GM19463 (cell line): ENCODE measurements around the gene PROSER2.
A peak's percentile ranks its signal among the peaks of the same experiment; 100 is the strongest.
"Not testable (repeated sequence)": the region's sequence is repeated elsewhere in the genome, so short reads cannot be mapped to it uniquely, and the experiment has no call there.

Experiments used
- ATAC-seq: cut with Tn5 transposase; IDR thresholded peaks from one replicate; pipeline ENCODE4 v1.9.1; 2021; ENCODE audit warnings: mild to moderate bottlenecking, moderate library complexity; ENCODE audit not compliant: unreplicated experiment

Gene PROSER2

DNA sequence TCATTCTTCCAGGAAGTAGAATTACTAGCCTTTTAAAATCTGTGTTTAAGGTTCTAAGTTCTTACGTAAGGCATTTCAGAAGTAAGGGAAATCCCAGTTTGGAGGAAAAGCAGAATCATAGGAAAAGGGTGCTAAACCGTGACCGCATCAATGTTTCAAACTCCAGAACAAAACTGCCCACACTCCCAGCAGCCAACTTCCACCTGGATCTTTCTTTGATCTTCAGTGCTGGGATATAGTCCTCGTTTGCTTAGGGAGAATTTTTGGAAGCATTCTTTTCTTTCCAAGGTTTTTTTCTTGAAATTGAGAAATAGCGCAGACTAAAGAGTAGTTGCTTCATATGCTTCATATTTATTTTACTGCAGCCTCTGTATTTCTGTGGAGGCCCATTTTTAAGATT is 8.9 kb downstream of the PROSER2 start:
- no peak for ATAC-seq

DNA sequence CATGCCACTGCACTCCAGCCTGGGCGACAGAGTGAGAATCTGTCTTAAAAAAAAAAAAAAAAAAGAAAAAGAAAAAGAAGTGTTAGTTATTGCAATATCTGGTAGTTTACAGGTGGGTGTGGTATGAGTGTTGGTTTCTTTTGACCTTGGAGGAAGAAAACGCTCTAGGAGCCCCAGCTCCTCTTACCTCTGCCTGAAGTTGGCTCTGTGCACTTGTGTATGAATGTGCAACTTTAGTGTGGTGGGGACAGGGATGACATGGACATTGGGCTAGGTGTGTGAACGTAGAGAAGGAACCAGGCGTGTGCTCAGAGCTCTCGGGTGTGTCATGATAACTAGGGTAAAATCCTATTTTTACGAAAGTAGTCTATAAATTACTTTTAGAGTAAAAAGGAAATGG is 11.9 kb downstream of the PROSER2 start:
- no peak for ATAC-seq

DNA sequence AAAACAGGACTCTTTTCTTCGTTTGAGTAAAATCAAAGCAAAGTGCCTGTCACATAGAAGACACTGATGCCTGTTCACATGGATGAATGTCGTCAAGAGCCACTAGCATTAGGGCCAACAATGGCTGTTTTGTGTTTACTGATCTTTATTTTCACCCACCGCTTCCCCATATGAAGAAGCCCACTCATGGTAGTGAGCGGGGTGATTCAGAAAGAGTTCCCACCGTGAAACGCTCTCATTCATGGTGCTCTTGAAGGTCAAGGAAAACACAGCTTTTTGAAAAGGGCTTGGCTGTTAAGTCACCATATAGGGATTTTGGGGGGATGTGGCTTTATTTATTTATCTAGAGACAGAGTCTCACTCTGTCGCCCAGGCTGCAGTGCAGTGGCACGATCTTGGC is 12.5 kb downstream of the PROSER2 start:
- ATAC-seq, result no peak

DNA sequence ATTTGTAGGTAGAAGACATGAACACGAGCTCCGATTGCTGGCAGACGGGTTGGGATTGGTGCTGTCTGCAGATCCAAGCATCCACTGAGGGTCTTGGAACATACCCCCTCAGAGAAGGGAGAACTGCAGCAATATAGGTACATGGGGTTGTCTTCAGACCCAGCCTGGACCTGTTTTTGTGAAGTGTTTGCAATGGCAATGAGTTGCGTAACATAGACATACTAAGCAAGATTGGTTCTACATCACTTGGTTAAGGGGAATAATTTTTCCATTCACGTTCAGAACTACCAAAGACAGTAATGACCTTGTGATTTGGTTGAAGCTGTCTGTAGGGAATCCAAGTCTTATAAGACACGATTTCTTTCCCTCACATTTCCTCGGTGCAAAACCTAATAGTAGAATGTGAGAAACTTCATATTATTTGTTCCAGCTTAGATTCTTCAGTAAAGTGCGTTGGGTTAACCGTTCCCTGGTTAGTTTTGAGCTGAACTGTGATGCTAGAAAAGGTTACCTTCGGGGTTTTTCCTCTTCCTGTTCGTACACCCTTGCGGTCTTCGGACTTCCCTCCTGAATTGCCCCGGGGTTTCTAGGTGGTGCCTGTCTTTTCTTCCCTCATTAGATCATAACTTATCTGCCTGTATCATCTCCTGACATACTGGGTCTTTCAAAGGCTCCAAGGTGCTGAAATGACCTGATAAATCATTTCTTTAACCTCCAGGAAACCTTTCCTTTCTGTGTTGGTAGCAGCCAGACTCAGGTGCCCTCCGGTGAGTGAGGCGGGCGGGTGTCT is 14.4 kb downstream of the PROSER2 start:
- ATAC-seq, result no peak

DNA sequence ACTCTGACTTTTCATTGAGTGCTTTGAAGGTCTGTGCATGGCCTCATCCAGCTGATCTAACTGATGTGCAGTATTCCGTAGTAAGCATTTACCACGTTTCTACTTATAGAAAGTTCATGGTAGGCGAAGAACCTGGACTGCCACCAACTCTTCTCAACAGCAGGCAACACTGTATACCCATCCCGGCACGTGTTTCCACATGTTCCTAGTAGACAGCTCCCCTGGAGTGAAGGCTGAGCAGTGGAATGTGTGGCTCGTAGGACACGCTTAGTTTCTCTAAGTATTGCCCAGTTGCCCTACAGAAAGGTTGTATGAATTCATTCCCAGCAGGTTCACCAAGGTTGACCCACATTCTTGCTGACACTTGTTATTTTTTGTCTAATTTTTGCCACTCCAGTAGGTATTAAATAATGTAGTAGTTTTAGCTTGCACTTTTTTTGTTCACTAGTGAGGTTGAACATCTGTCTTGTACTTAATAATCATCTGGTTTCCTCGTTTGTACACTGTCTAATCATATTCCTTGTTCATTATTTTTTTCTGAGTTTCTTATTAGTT is 15.2 kb downstream of the PROSER2 start:
- ATAC-seq, result no peak

DNA sequence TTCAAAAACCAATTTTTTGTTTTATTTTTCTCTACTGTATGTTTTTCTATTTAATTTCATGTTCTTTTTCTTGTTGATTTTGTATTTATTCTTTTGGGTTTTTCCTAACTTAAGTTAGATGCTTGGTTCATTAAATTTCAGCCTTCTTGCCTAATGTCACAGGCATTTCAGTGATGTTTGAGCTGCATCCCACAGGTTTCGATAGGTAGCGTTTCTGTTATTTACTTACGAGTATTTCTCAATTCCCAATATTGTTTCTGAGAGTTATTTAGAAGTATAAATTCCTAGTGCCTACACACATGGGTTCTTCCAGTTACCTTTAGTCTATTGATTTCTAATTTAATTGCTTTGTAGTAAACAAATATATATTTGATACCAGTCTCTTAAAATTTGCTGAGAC is 18.2 kb downstream of the PROSER2 start:
- no peak for ATAC-seq

DNA sequence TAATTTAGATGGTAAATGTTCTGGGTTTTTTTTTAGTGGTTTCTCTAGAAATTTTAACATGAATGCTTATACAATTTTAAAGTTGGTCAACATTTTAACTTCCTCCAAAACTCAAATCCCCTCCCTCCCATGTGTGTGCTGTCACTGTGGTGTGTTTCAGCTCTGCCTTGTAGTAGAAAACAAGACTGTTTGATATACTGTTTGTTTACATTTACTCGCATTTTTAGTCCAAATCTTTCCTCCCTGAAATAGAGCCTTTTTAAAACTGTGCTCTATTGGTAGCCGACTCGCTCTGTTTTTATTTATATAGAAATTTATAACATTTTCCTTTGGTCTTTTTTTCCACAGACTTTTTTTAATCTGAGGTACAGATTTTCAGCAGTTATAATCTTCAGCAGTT is 19.3 kb downstream of the PROSER2 start:
- no peak for ATAC-seq

DNA sequence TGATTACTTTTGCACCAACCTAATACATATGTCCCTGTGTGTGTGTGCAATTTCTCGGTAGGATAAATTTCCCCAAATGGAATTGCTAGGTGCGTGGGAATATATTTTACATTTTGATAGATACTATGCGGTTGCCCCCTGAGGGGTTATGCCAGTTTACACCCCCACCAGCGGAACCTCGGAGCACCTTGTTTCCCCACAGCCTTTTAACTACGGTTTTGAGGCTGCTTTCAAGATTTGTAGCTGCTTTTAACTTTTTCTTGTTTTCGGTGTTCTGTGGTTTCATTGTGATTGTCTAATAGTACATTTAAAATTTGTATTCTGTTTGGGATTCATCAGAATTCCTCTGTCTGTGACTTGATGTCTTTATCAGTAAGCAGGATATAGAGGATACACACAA is 22.0 kb downstream of the PROSER2 start:
- no peak for ATAC-seq

DNA sequence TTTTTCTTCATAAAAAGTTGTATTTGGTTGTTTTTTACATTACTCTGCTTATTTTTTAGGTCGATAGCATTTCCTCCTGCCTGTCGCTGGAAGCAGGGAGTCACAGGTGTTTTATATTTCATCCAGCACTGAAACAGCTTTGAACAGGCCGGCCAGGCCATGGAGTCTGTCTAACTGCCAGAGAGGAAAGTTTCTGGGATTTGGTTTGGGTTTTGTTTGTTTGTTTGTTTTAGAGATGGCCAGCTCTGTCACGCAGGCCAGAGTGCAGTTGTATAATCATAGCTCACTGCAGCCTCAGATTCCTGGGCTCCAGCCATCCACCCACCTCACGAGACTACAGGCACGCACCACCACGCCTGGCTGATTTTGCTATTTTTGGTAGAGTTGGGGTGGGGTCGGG is 23.4 kb downstream of the PROSER2 start:
- no peak for ATAC-seq

DNA sequence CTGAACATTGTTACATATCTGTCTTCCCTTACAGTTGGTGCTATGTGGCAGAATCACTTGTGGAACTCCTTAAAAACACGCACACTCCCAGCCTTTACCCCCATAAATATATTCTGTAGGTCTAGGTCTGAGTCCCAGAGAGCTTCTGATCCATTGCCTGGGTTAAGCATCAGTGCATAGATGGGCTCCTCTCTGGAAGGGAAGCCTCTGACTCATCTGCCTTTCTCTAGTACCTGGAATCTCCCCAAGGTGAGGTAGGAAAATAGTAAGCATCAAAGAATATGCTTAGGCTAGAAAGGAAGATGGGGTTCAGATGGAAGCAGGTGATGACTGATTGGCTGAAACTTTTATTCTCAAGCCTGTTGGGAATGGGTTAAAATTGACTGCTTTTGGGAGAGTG is 26.1 kb downstream of the PROSER2 start:
- no peak for ATAC-seq

DNA sequence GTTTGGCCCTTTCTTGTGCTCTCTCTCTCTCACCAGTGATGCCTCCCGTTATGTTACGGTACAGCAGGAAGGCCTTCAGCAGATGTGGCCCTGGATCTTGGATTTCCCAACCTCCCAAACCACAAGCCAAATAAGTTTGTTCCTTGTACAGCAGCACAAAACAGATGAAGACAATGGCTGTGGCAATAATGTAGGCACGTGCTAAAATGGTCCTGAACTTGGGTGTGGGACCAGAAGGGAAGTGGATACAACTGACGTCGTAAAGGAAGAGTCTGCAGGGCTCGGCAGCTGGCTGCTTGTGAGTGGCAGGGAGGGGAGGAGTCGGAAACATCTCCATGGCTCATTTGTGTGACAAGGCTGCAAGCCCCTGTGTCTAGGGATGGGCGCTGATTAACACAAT is 26.8 kb downstream of the PROSER2 start:
- no peak for ATAC-seq

DNA sequence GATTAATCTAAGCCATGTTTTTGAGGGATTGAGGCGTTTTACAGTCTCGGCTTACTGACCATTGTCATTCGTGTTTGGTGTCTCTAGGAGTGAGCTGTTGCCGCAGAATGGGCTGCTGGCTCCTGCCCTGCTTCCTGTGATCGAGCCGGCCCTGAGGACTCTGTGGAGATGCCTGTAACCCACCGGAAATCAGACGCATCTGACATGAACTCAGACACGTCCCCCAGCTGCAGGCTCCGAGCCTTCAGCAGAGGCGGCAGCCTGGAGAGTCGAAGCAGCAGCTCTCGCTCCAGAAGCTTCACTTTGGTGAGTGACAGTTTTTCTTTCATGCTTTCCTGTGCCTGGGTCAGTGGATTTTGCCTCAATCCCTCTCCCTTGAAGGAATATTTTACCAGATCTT is 28.8 kb downstream of the PROSER2 start:
- ATAC-seq, result no peak

DNA sequence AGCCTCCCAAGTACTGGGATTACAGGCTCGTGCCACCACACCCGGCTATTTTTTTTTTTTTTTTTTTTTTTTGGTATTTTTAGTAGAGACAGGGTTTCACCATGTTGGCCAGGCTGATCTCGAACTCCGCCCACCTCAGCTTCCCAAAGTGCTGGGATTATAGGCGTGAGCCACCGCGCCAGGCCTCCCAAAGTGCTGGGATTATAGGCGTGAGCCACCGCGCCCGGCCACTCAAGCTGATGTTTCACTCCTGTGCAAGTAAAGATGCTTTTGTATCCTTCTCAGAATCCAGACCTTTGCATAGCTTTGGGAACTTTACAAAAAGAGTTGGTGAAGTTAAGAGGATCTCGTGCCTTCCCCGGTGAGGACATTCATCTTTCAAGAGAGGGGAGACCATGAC is 29.5 kb downstream of the PROSER2 start:
- not testable (repeated sequence) for ATAC-seq

DNA sequence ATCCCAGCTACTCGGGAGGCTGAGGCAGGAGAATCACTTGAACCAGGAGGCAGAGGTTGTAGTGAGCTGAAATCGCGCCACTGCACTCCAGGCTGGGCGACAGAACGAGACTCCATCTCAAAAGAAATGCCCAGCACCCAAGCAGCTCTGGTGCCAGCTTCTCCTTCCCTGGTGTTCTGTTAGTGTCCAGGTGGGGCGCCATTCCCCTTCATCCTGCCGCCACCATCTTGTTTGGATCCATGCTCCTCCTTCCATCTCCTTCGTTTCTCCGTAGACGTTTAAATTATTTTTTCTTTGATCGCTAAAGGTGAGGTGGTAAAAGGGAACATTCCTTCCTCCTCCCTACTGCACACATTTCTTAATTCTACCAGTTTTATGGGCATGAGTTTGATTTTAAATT is 30.3 kb downstream of the PROSER2 start:
- ATAC-seq, result no peak

DNA sequence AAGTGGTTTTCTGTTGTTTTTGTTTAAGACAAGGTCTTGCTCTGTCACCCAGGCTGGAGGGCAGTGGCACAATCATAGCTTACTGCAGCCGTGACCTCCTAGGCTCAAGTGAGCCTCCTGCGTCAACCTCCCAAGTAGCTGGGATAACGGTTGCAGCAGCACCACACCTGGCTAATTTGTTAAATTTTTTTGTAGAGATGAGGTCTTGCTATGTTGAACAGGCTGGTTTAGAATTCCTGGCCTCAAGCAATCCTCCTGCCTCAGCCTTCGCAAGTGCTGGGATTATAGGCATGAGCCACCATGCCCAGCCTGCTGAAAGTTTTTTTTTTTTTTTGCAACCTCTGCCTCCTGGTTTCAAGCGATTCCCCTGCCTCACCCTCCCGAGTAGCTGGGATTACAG is 31.1 kb downstream of the PROSER2 start:
- ATAC-seq, result no peak

DNA sequence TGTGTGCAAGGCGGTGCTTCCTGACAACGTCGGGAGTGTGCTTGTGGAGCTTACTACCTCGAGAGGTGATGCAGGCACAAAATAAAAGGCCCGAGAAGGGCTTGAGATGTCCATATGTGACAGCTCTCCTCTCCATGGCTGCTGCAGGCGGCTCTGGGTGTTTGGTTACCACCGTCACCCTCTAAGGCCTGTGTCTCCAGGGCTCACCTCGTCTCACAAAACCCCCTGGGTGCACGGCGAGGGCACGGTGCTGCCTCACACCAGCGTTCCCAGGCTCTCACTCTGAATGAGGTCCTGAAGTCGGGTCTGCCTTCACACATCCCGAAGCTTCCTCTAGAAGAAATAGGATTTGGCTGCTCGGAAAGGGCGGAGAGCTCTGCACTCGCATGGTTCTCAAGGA is 32.9 kb downstream of the PROSER2 start:
- no peak for ATAC-seq

DNA sequence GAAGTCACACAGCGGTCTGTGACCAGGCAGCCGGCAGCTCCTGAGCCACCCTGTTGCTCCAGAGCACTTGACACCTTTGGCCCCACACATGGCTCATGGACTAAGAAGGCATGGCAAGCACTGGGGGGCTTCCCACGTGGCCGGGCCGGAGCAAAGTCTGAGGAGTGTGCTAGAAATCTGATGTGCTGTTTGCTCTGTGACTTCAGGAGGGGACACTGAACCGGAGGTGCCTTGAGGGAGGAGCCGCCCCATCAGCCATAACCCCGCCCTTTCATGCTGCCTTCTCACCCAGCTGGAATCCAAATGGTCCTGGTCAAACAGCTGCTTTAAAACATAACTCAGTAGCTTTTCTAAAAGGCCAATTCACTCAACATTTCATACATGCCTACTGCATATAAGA is 33.5 kb downstream of the PROSER2 start:
- no peak for ATAC-seq

DNA sequence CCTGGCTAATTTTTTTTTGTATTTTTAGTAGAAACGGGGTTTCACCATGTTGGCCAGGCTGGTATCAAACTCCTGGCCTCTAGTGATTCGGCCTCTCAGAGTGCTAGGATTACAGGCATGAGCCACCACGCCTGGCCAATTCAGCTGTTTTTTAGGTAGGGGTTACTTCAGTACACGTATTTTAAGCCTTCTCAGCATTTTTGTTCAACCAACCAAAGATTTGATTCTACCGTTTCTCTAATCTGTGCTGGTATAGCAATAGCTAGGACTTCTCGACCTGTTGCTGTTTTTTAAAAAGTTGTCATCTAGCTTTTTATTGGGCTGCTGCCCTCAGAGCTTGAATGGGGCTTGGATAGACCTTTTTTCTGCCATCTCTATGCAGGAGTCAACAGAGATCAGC is 34.9 kb downstream of the PROSER2 start:
- ATAC-seq, result no peak

DNA sequence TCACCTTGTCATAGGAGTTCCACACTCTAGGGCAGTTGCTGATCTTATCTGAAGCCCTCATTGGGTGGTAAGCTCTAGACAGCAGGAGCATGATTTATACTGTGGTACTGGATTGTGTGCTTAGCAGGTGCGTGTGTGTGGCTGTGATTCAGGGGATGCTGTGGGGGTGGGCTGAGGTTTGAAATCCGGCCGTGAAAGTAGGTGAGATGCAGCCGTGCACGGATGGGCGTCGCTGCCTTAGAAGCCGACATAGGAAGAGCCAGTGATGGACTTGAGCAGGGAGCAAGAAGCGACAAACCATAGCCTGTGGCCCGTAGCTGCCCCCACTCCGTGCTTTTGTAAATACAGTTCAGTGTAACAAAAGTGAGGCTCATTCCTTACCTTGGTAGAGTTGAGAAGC is 38.2 kb downstream of the PROSER2 start:
- ATAC-seq, result no peak

DNA sequence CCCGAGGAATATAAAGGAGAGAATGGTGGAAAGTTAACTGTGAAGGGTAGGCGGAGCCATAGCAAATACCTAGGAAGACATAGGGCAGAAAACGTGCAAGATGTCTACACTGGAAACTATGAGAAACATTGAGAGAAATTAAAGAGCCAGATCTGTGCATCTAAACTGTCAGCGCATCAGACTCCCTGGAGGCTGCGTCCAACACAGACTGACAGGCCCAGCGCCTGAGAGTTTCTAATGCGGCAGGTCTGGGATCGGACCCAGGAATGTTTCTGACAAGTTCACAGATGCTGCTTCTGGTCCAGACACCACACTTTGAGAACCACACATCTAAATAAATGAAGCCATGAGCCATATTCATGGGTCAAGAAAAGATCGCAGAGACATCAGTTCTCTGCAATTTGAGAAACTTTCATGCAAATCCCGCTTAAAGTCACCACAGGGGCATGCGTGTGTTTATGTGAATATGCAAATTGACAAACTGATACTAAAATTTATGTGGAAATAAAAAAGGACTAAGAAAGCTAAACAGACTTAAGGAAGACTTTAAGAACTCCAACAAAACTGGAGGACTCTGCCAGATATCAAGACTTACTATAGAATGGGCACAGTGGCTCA is 38.8 kb downstream of the PROSER2 start:
- no peak for ATAC-seq

DNA sequence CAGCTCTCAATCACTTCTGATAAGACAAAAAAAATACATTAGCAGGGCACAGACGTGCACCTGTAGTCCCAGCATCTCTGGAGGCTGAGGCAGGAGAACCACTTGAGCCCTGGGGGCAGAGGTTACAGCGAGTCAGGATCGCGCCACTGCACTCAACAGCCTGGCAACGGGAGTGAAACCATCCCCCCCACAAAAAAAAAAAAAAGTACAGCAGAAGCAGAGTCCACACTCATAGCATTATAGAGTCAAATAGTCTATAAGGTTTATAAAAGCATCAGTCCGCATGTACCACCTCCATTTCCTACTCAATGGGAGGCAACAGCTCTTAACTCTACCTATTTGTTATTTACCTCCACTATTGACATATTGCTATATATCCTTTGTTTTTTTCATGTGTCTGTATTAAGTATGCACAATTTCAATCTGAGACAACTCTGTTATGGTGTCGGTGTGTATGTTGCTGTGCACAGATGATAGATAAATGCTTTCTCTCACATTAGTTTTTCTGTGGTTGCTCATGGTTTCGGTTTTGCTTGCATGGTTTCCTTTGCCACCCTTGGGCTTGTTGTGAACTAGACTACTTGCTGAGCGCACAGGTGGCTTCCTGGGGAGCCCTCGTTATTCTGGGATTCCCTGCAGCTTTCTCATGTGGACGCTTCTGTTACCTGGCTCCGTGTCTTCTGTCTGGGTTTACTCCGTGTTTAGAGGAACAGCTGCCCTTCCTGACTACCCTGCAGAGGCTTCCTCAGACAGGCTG is 40.4 kb downstream of the PROSER2 start:
- ATAC-seq, result peak; percentile 98

DNA sequence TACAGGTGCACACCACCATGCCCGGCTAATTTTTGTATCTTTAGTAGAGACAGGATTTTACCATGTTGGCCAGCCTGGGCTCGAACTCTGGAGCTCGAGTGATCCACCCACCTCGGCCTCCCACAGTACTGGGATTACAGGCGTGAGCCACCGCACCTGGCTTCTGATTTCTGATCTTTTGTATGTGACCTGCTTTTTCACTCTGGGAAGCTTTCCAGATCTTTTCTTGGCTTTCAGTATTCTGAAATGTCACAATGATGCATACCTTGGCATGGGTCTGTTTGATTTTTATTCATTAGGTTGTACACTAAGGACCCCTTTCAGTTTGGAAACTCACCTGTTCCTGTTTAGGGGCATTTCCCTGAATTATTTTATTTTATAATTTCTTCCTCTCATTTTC is 41.6 kb downstream of the PROSER2 start:
- no peak for ATAC-seq
